Measurements from ENCODE around the gene REC8. TPM values are rescaled to one million over a fixed set of nuclear protein-coding genes. Genes with fewer than 3 reads are reported as not detected.

REC8 gene
- total and polyA plus RNA-seq, 2 of the 13 experiments (the other 11 are each of a cell fraction or from before 2014, with no cell fraction given), result 3.4 to 14.7 TPM

GRCh38 chr14:24188251-24189058 lies 16.6 kb downstream of the REC8 start, which contains the start of gene IPO4 (continued):
- TF ChIP-seq AKNA (CRISPR knock-in tag; IDR thresholded peaks at IDR 0.05; ENCODE audit: borderline replicate concordance), result 0 out of 2 replicates have a peak, but pooled peaks have one; percentile 13
- TF ChIP-seq ETS1 (CRISPR knock-in tag; IDR thresholded peaks at IDR 0.05), result peak; percentile 99
- peak; percentile 99 for TF ChIP-seq TGIF2 (CRISPR knock-in tag; IDR thresholded peaks at IDR 0.05)
- peak; percentile 99 for TF ChIP-seq KMT2B (CRISPR knock-in tag; IDR thresholded peaks at IDR 0.05)
- peak; percentile 87; the same call in 1 of the 2 replicates for TF ChIP-seq MTERF4 (CRISPR knock-in tag; IDR thresholded peaks at IDR 0.05)
- peak; percentile 60 for TF ChIP-seq NFYB (CRISPR knock-in tag; IDR thresholded peaks at IDR 0.05)
- TF ChIP-seq STAT5B (CRISPR knock-in tag; IDR thresholded peaks at IDR 0.05), result peak; percentile 93; the same call in 1 of the 2 replicates
- no peak for TF ChIP-seq ZNF33A (CRISPR knock-in tag; IDR thresholded peaks at IDR 0.05; ENCODE audit: borderline replicate concordance)
- TF ChIP-seq POLR2A (IDR thresholded peaks at IDR 0.05; ENCODE audit: insufficient read depth in 1 of 2, low read depth in 2 of 2, low read length in 2 of 2), result peak in 1 of 2 experiments; percentile 98; a peak in 2 of 4 replicates
- TF ChIP-seq ZNF775 (CRISPR knock-in tag; IDR thresholded peaks at IDR 0.05; ENCODE audit: borderline replicate concordance), result peak; percentile 56; the same call in 1 of the 2 replicates
- TF ChIP-seq GATA4 (IDR thresholded peaks at IDR 0.05; ENCODE audit: borderline replicate concordance, low read depth), result peak; percentile 79; the same call in 1 of the 2 replicates
- 0 out of 2 replicates have a peak, but pooled peaks have one; percentile 86 for TF ChIP-seq ZSCAN29 (CRISPR knock-in tag; conservative IDR thresholded peaks at IDR 0.05)
- TF ChIP-seq SETDB1 (CRISPR knock-in tag; IDR thresholded peaks at IDR 0.05; ENCODE audit: borderline replicate concordance), result no peak
- TF ChIP-seq HCFC1 (IDR thresholded peaks at IDR 0.05; ENCODE audit: low read depth, low read length), result peak; percentile 96
- TF ChIP-seq ZNF20 (CRISPR knock-in tag; IDR thresholded peaks at IDR 0.05), result peak; percentile 98
- TF ChIP-seq SRSF1 (optimal IDR thresholded peaks at IDR 0.05; ENCODE audit: low read depth, low read length), result peak; percentile 98
- peak; percentile 86 for TF ChIP-seq SP2 (CRISPR knock-in tag; IDR thresholded peaks at IDR 0.05)
- TF ChIP-seq CEBPZ (IDR thresholded peaks at IDR 0.05; ENCODE audit: low read length), result no peak
- peak; percentile 98 for TF ChIP-seq ZMYM4 (CRISPR knock-in tag; IDR thresholded peaks at IDR 0.05)

Data from HepG2 (cell line).